GM20000 (cell line): ENCODE results near the gene TMEM38B.

Experiments used
- DNase-seq: peaks from one replicate; pipeline ENCODE4 v3.0.0; 2012; ENCODE audit warnings: low spot score
- TF ChIP-seq, protein P1 (sequence below): IDR thresholded peaks from 2 replicates; pipeline ENCODE4 v1.5.1; 2012; ENCODE audit warnings: mild to moderate bottlenecking, control low read depth; ENCODE audit errors: extremely low read depth, missing control alignments

Gene TMEM38B

GRCh38 chr9:105683688-105684275, 10.6 kb upstream of the TMEM38B start:
- DNase-seq, result no peak
- TF ChIP-seq, protein P1, sequence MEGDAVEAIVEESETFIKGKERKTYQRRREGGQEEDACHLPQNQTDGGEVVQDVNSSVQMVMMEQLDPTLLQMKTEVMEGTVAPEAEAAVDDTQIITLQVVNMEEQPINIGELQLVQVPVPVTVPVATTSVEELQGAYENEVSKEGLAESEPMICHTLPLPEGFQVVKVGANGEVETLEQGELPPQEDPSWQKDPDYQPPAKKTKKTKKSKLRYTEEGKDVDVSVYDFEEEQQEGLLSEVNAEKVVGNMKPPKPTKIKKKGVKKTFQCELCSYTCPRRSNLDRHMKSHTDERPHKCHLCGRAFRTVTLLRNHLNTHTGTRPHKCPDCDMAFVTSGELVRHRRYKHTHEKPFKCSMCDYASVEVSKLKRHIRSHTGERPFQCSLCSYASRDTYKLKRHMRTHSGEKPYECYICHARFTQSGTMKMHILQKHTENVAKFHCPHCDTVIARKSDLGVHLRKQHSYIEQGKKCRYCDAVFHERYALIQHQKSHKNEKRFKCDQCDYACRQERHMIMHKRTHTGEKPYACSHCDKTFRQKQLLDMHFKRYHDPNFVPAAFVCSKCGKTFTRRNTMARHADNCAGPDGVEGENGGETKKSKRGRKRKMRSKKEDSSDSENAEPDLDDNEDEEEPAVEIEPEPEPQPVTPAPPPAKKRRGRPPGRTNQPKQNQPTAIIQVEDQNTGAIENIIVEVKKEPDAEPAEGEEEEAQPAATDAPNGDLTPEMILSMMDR, result no peak

DNA sequence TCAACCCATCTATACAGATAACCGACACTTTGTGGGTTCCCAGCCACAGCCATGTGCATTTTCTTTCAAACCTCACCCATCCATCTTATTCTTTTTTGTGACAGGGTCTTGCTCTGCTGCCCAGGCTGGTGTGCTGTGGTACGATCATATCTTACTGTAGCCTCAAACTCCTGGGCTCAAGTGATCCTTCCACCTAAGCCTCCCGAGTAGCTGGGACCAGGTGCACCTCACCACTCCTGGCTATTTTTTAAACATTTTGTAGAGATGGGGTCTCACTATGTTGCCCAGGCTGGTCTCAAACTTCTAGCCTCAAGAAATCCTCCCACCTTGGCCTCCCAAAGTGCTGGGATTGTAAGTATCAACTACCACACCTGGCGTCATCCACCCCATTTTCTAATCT, 7.4 kb upstream of the TMEM38B start:
- no peak for DNase-seq
- TF ChIP-seq, protein P1, result no peak

- TF ChIP-seq, protein P1, result no peak
- DNase-seq, result no peak
These were observed 3.6 kb upstream of the TMEM38B start for GRCh38 chr9:105690742-105691141.

DNA sequence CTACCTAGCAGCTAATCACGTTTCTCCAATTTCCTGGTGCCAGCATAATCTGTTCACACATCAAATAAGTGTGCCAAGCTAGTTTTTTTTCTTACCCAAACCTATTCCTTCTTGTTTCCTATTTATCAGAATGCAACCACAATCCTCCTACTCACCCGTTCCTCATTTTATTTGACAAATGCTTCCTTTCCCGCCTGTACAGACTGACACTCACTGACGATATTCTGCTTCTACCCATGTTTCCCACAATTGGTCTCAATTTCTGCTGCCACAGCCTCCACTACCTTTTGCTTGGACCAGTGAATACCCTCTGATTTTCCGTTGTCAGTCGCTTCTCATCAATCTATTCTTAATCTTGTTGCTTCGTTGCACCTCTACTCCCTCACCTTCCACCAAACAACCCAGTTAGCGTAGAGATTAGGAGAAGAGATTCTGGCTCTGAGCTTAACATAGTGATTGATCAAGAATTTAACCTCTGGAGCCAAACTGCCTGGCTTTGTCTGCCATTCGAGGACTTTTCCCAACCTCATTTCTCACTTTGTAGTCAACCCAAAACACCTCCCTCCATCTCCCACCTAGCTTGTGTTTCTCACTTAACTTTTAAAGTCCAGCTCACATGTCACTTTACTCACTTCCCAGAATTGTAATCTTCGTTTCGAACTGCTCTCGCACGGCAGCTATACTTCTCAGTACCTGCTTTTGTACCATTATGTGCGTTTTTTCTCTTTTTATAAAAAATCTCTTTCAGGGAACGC, 729 bp upstream of the TMEM38B start:
- peak; percentile 39 for DNase-seq

GRCh38 chr9:105694848-105695581, 674 bp downstream of the TMEM38B start:
- TF ChIP-seq, protein P1, result no peak
- peak; percentile 67 for DNase-seq

More for the DNA sequence above, 729 bp upstream of the TMEM38B start:
- TF ChIP-seq, protein P1, result no peak

DNA sequence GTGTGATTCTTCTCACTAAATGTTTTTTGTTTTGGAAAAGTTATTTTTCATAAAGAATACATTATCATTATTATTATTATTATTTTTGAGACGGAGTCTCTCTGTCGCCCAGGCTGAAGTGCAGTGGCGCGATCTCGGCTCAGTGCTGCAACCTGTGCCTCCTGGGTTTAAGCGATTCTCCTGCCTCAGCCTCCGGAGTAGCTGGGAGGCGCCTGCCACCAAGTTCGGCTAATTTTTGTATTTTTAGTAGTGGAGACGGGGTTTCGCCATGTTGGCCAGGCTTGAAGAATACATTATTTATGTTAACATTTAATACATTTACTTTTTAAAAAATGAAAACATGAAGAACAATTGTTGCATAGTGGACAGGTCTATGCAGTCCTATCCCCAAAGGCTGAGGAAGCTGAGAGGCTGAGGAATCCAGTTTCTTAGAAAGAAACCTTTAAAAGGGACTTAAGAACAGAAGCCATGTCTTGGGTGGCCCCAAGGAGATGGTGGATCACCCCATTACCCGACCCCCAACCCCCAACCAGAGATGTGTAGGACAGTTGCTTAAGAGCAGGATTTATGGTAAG, 2.0 kb downstream of the TMEM38B start:
- no peak for DNase-seq
- TF ChIP-seq, protein P1, result no peak

DNA sequence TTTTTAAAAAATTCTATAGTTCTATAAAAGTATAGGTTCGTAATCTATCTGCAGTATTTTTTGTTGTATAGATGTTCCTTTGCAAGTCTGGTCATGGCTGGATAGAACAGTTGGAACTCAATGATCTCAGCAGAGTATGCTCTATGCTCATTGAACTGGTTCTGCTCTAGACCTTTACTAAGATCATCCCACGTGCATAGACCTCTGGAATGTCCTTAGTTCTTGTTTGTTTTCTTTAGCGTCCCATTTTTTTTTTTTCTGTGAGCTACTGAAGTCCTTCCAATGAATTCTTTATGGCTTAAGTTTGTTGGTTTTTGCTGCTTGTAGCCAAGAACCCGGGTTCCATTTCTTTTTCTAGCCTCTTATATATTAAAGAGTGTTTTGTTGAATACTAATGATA, 3.5 kb downstream of the TMEM38B start:
- TF ChIP-seq, protein P1, result no peak
- DNase-seq, result no peak
